Measurements from ENCODE around the gene CLECL1. TPM values are rescaled to one million over a fixed set of nuclear protein-coding genes. Genes with fewer than 3 reads are reported as not detected.
"Not testable (repeated sequence)": the region's sequence is repeated elsewhere in the genome, so short reads cannot be mapped to it uniquely, and the experiment has no call there.

Gene CLECL1
- total RNA-seq, 3 donors from 2014 or later = 9.8 to 14.8 (median 12.1) TPM

- peaks cover 4% of the 10 kb centered on the region for H3K9me3 Mint-ChIP-seq
- H3K4me1 Mint-ChIP-seq (ENCODE audit: low read depth) = peaks cover 76% of the 10 kb centered on the region
- H3K4me3 Mint-ChIP-seq = peak overlapping the region; percentile 52
- no peak for DNase-seq
- H3K36me3 Mint-ChIP-seq (ENCODE audit: insufficient read depth) = no peaks in the 10 kb centered on the region
- no peak for ATAC-seq
- H3K27me3 Mint-ChIP-seq (ENCODE audit: low read depth) = no peaks in the 10 kb centered on the region
These were observed 7.3 kb upstream of the CLECL1 start for GRCh38 chr12:9740106-9740750.

- not testable (repeated sequence) for H3K36me3 Mint-ChIP-seq (ENCODE audit: insufficient read depth)
- peak overlapping the region; percentile 52 for H3K4me3 Mint-ChIP-seq
These were observed 6.7 kb upstream of the CLECL1 start for GRCh38 chr12:9739404-9740105.

DNA sequence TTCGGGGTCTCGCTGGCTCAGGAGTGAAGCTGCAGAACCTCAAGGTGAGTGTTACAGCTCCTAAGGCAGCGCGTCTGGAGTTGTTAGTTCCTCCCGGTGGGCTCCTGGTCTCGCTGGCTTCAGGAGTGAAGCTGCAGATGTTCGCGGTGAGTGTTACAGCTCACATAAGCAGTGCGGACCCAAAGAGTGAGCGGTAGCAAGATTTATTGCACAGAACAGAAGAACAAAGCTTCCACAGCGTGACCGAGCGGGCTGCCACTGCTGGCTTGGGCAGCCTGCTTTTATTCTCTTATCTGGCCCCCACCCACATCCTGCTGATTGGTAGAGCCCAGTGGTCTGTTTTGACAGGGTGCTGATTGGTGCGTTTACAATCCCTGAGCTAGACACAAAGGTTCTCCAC is 6.0 kb upstream of the CLECL1 start:
- H3K4me1 Mint-ChIP-seq (ENCODE audit: low read depth) = peaks cover 66% of the 10 kb centered on the region
- not testable (repeated sequence) for H3K36me3 Mint-ChIP-seq (ENCODE audit: insufficient read depth); DNase-seq; H3K9me3 Mint-ChIP-seq; ATAC-seq; H3K4me3 Mint-ChIP-seq; H3K27me3 Mint-ChIP-seq (ENCODE audit: low read depth)

More at GRCh38 chr12:9739404-9740105, 6.7 kb upstream of the CLECL1 start:
- not testable (repeated sequence) for DNase-seq; H3K27me3 Mint-ChIP-seq (ENCODE audit: low read depth); H3K9me3 Mint-ChIP-seq; ATAC-seq
- peaks cover 69% of the 10 kb centered on the region for H3K4me1 Mint-ChIP-seq (ENCODE audit: low read depth)

DNA sequence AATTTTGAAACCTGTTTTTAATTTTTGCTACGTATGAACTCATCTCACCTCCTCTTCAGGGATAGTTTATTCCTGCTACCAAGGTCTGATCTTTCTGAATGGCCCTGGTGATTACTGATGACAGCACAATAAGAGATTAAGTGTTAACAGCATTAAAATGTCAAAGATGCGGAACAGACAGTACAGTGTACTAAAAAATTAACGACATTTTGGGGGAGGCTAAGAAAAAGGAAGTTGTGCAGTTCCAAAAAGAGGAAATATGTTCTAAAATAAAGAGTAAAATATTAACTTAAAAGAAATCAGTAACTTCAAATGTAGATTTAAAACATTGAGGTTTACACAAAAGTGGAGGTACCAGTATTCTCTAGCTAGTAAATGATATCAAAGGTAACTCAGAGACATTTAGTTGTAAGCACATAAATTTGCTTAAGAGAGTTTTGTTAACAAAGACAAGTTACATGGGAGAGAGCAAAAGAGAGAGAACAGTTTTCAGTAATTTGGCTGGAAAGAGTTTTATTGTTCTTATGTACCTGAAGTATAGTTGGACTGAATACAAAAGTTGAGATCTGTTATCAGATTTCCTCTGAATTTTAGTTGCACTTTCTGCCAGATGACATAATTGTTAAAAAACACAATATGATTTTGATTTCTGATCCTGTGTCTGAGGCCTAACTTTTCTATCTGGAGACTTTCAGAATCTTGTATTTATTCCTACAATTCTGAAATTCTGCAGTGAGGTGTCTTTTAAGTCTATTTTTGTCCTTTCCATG is 4.2 kb upstream of the CLECL1 start:
- H3K27me3 Mint-ChIP-seq (ENCODE audit: low read depth) = no peaks in the 10 kb centered on the region
- H3K36me3 Mint-ChIP-seq (ENCODE audit: insufficient read depth) = no peaks in the 10 kb centered on the region
- H3K4me3 Mint-ChIP-seq = peak overlapping the region; percentile 30
- no peak for ATAC-seq
- H3K9me3 Mint-ChIP-seq = peaks cover 4% of the 10 kb centered on the region
- peaks cover 60% of the 10 kb centered on the region for H3K4me1 Mint-ChIP-seq (ENCODE audit: low read depth)
- DNase-seq = no peak

DNA sequence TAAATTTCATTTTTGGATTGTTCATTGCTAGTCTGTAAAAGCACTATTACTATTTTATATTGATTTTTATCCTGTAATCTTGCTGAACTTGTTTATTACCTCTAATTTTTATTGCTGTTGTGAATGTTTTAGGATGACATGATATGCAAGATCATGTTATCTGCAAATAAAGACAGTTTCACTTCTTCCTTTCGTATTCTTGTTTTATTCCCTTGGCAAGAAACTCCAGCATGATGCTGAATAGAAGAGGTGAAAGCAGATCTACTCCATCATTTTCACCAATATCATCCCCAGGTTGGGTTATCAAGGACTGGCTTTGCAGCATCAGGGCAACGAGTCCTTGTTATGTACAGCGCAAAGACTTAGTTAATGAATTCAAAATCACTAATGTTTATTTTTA is 2.7 kb upstream of the CLECL1 start:
- ATAC-seq = no peak
- peaks cover 2% of the 10 kb centered on the region for H3K9me3 Mint-ChIP-seq
- peaks cover 60% of the 10 kb centered on the region for H3K4me1 Mint-ChIP-seq (ENCODE audit: low read depth)
- no peak for DNase-seq
- no peaks in the 10 kb centered on the region for H3K27me3 Mint-ChIP-seq (ENCODE audit: low read depth)
- no peak overlapping the region for H3K4me3 Mint-ChIP-seq
- H3K36me3 Mint-ChIP-seq (ENCODE audit: insufficient read depth) = no peaks in the 10 kb centered on the region

GRCh38 chr12:9731797-9732196 is 1.1 kb downstream of the CLECL1 start:
- ATAC-seq (peak; percentile 42 to 63), DNase-seq (no peak)
- peaks cover 31% of the 10 kb centered on the region for H3K4me1 Mint-ChIP-seq (ENCODE audit: low read depth)
- H3K9me3 Mint-ChIP-seq = no peaks in the 10 kb centered on the region
- no peaks in the 10 kb centered on the region for H3K36me3 Mint-ChIP-seq (ENCODE audit: insufficient read depth)
- H3K27me3 Mint-ChIP-seq (ENCODE audit: low read depth) = no peaks in the 10 kb centered on the region
- peak overlapping the region; percentile 75 for H3K4me3 Mint-ChIP-seq

DNA sequence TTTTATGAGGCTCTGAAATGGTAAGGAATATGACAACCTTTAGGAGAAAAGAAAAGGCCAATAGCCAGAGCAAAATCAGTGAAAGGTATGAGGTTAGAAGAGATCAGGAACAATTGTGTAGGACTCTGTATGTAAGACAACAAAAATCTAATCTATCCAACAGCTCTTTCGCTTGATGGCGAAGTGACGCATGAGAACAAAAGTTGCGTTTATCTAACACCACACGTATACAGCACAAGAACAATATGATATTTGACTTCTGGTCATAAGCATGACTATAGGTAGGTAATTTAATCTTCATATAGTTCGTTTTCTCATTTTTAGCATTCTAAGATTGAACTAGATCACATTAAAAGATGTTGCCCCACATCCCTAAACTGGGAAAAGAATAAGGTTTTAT is 1.5 kb downstream of the CLECL1 start:
- no peak for DNase-seq
- no peaks in the 10 kb centered on the region for H3K27me3 Mint-ChIP-seq (ENCODE audit: low read depth)
- H3K4me1 Mint-ChIP-seq (ENCODE audit: low read depth) = peaks cover 28% of the 10 kb centered on the region
- no peak for ATAC-seq
- H3K4me3 Mint-ChIP-seq = peak overlapping the region; percentile 75
- H3K9me3 Mint-ChIP-seq = no peaks in the 10 kb centered on the region
- no peaks in the 10 kb centered on the region for H3K36me3 Mint-ChIP-seq (ENCODE audit: insufficient read depth)

DNA sequence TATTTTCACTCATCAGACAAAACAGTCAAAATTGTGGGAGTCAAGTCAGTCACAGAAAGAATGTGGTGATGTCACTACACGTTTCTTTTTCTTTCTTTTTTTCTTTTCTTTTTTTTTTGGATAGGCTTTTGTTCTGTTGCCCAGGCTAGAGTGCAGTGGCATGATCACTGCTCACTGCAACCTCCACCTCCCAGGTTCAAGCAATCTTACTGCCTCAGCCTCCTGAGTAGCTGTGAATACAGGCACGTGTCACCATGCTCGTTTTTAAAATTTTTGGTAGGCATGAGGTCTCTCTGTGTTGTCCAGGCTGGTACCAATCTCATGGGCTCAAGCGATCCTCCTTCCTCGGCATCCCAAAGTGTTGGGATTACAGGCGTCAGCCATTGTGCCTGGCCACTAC is 2.3 kb downstream of the CLECL1 start:
- ATAC-seq = no peak
- H3K9me3 Mint-ChIP-seq = no peaks in the 10 kb centered on the region
- no peak for DNase-seq
- H3K27me3 Mint-ChIP-seq (ENCODE audit: low read depth) = no peaks in the 10 kb centered on the region
- H3K36me3 Mint-ChIP-seq (ENCODE audit: insufficient read depth) = no peaks in the 10 kb centered on the region
- H3K4me3 Mint-ChIP-seq = peak overlapping the region; percentile 75
- peaks cover 23% of the 10 kb centered on the region for H3K4me1 Mint-ChIP-seq (ENCODE audit: low read depth)

DNA sequence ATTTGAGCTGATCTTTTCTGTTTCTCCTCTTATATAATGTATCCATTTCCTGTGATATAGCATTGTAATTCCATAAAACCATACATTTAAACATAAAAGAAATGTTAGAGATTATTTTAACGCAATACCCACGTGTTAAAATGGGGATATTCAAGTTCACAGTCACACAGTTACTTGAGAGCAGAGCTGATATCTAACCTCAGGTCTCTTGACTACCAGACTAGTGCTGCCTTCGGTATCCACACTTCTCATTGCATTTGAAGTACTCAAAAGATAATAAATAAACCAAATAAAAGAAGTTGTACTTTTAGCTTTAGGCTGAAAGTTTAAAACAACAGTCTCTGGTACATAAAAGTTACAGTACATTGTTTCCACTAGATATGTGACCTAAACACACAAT is 2.9 kb downstream of the CLECL1 start:
- no peaks in the 10 kb centered on the region for H3K9me3 Mint-ChIP-seq
- ATAC-seq (no peak), DNase-seq (no peak)
- peaks cover 23% of the 10 kb centered on the region for H3K4me1 Mint-ChIP-seq (ENCODE audit: low read depth)
- peak overlapping the region; percentile 37 for H3K4me3 Mint-ChIP-seq
- H3K27me3 Mint-ChIP-seq (ENCODE audit: low read depth) = no peaks in the 10 kb centered on the region
- no peaks in the 10 kb centered on the region for H3K36me3 Mint-ChIP-seq (ENCODE audit: insufficient read depth)

DNA sequence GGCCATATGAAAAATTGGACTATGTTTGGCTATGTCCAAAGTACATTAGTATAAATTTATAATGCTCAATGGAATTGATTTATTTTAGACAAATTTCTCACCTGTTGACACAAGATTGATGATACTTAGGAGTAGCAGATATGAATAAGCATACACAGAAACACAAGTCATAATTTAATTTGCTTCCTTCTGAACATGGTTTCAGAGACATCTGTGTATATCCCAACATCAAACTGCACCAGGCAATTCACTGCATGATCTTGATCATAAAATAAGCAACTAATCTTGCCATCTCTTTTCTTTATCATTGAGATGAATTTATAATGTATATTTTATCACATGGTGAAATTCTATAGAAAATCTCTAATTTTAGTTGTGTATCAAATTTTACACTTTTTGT is 3.8 kb downstream of the CLECL1 start:
- Mint-ChIP-seq H3K9me3 (no peaks in the 10 kb centered on the region), H3K4me1 (ENCODE audit: low read depth) (peaks cover 23% of the 10 kb centered on the region)

GRCh38 chr12:9727813-9728212 is 5.1 kb downstream of the CLECL1 start:
- DNase-seq (no peak), ATAC-seq (no peak)
- H3K36me3 Mint-ChIP-seq (ENCODE audit: insufficient read depth) = no peaks in the 10 kb centered on the region
- peaks cover 18% of the 10 kb centered on the region for H3K4me1 Mint-ChIP-seq (ENCODE audit: low read depth)
- H3K9me3 Mint-ChIP-seq = no peaks in the 10 kb centered on the region
- H3K27me3 Mint-ChIP-seq (ENCODE audit: low read depth) = no peaks in the 10 kb centered on the region
- H3K4me3 Mint-ChIP-seq = no peak overlapping the region

More for the DNA sequence above, 3.8 kb downstream of the CLECL1 start:
- H3K4me3 Mint-ChIP-seq = no peak overlapping the region
- no peaks in the 10 kb centered on the region for H3K27me3 Mint-ChIP-seq (ENCODE audit: low read depth)
- DNase-seq = no peak
- no peaks in the 10 kb centered on the region for H3K36me3 Mint-ChIP-seq (ENCODE audit: insufficient read depth)
- no peak for ATAC-seq

- H3K4me3 Mint-ChIP-seq = no peak overlapping the region
- DNase-seq (no peak), ATAC-seq (no peak)
- peaks cover 10% of the 10 kb centered on the region for H3K4me1 Mint-ChIP-seq (ENCODE audit: low read depth)
- H3K36me3 Mint-ChIP-seq (ENCODE audit: insufficient read depth) = no peaks in the 10 kb centered on the region
- no peaks in the 10 kb centered on the region for H3K27me3 Mint-ChIP-seq (ENCODE audit: low read depth)
- no peaks in the 10 kb centered on the region for H3K9me3 Mint-ChIP-seq
These were observed 7.6 kb downstream of the CLECL1 start for GRCh38 chr12:9725213-9725870.

- no peaks in the 10 kb centered on the region for H3K9me3 Mint-ChIP-seq
- H3K4me1 Mint-ChIP-seq (ENCODE audit: low read depth) = peaks cover 17% of the 10 kb centered on the region
- no peak overlapping the region for H3K4me3 Mint-ChIP-seq
- no peak for DNase-seq
- H3K27me3 Mint-ChIP-seq (ENCODE audit: low read depth) = no peaks in the 10 kb centered on the region
- no peak for ATAC-seq
- no peaks in the 10 kb centered on the region for H3K36me3 Mint-ChIP-seq (ENCODE audit: insufficient read depth)
These were observed 8.9 kb downstream of the CLECL1 start for GRCh38 chr12:9724023-9724422.

GRCh38 chr12:9721394-9722092 is 11.4 kb downstream of the CLECL1 start:
- H3K27me3 Mint-ChIP-seq (ENCODE audit: low read depth) = no peaks in the 10 kb centered on the region
- no peaks in the 10 kb centered on the region for H3K36me3 Mint-ChIP-seq (ENCODE audit: insufficient read depth)
- no peaks in the 10 kb centered on the region for H3K9me3 Mint-ChIP-seq
- no peak overlapping the region for H3K4me3 Mint-ChIP-seq
- H3K4me1 Mint-ChIP-seq (ENCODE audit: low read depth) = peaks cover 17% of the 10 kb centered on the region
- ATAC-seq = no peak
- DNase-seq = no peak

Measured in activated T-cell treated with anti-CD3 and anti-CD28 coated beads, Interleukin-2, amount 50 U/mL, for 4 hours (primary cell).